HG03354 (cell line): ENCODE data around the gene TUBA3D.
A peak's percentile ranks its signal among the peaks of the same experiment; 100 is the strongest.
"Not testable (repeated sequence)": the region's sequence is repeated elsewhere in the genome, so short reads cannot be mapped to it uniquely, and the experiment has no call there.

Source experiments
- ATAC-seq: cut with Tn5 transposase; IDR thresholded peaks from one replicate; pipeline ENCODE4 v1.9.1; 2021; ENCODE audit warnings: mild to moderate bottlenecking; ENCODE audit not compliant: unreplicated experiment, poor library complexity, severe bottlenecking

The TUBA3D gene

GRCh38 chr2:131528981-131529863 is 53.3 kb downstream of the TUBA3D start:
- ATAC-seq = peak; percentile 48

- ATAC-seq = not testable (repeated sequence)
Measured at GRCh38 chr2:131529864-131530445, 54.0 kb downstream of the TUBA3D start.

GRCh38 chr2:131530626-131531344 is 54.9 kb downstream of the TUBA3D start:
- ATAC-seq = not testable (repeated sequence)

GRCh38 chr2:131531547-131532185 is 55.7 kb downstream of the TUBA3D start:
- not testable (repeated sequence) for ATAC-seq
